ENCODE measurements around the gene KRTCAP2.

KRTCAP2 gene

DNA sequence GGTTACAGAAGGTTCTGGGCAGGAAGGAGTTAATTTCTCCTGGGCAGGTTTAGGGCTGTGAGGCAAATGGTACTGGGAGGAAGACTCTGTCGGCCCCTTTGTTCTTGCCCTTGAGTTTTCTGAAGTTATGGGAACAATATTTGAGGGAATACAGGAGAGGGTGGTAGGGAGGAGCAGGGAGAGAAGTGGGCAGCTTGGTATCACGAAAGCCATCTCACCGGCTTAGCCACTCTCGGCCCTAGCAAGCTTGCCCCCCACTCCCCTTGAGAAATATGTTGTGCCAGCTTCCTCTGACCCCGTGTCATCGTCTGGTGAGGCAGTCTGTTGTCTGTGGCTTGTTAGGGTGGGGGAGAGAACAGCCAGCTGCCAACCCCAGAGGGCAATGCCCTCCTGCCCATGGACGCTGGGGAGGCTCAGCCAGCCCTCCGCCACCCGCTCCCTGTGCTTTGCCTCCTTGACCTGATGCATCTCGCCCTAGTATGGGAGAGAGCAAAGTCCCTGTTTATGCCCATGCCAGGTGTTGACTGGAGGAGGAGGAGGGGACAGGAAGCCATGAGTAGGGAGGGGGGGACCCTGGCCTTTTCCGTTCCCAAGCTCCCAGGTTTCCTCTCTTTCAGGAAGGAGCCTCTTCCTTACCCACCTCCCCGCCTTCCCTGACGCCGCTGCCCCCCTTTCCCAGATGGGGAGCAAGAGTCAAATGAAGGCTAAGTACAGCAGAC, 44.2 kb downstream of the KRTCAP2 start:
- TF ChIP-seq ZFX (IDR thresholded peaks at IDR 0.05; ENCODE audit: borderline replicate concordance): no peak
- TF ChIP-seq, protein P1, sequence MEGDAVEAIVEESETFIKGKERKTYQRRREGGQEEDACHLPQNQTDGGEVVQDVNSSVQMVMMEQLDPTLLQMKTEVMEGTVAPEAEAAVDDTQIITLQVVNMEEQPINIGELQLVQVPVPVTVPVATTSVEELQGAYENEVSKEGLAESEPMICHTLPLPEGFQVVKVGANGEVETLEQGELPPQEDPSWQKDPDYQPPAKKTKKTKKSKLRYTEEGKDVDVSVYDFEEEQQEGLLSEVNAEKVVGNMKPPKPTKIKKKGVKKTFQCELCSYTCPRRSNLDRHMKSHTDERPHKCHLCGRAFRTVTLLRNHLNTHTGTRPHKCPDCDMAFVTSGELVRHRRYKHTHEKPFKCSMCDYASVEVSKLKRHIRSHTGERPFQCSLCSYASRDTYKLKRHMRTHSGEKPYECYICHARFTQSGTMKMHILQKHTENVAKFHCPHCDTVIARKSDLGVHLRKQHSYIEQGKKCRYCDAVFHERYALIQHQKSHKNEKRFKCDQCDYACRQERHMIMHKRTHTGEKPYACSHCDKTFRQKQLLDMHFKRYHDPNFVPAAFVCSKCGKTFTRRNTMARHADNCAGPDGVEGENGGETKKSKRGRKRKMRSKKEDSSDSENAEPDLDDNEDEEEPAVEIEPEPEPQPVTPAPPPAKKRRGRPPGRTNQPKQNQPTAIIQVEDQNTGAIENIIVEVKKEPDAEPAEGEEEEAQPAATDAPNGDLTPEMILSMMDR (IDR thresholded peaks at IDR 0.05): no peak
- H3K27ac ChIP-seq: peak overlapping the region; percentile 99

DNA sequence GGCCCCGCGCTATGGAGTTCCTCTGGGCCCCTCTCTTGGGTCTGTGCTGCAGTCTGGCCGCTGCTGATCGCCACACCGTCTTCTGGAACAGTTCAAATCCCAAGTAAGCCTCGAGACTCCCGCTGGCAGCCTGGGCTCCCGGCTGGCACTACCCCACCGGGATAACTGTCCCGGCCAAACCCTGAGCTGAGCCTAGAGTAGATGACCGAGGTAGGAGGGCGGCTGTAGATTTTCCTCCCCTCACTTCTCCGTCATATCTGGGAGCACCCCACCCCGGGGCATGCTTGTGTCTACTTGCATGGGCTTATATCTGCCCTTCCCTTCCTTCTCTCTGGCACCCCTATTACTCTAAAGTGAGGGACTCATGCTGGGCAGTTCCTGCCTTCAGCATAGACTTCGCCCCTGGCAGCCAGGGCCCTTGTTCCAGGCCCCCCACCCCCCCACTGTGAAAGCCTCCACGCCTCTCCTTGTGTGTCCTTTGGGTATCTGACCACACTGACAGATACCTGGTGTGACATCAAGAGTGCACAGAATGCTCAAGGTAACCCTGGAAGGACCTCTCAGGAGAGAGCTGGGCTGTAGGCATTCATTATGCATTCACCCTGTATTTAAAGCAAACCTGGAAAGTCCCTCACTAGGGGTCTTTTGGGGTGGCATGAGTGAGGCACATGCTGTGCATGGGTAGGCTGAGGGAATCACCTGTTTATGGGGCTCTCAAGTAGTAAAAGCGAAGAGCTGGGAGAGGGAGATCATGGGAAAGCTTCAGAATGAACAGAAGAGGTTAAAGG, 44.9 kb downstream of the KRTCAP2 start:
- no peak for TF ChIP-seq ZFX (IDR thresholded peaks at IDR 0.05; ENCODE audit: borderline replicate concordance)
- TF ChIP-seq, protein P1 (IDR thresholded peaks at IDR 0.05): no peak
- peak overlapping the region; percentile 99 for H3K27ac ChIP-seq

DNA sequence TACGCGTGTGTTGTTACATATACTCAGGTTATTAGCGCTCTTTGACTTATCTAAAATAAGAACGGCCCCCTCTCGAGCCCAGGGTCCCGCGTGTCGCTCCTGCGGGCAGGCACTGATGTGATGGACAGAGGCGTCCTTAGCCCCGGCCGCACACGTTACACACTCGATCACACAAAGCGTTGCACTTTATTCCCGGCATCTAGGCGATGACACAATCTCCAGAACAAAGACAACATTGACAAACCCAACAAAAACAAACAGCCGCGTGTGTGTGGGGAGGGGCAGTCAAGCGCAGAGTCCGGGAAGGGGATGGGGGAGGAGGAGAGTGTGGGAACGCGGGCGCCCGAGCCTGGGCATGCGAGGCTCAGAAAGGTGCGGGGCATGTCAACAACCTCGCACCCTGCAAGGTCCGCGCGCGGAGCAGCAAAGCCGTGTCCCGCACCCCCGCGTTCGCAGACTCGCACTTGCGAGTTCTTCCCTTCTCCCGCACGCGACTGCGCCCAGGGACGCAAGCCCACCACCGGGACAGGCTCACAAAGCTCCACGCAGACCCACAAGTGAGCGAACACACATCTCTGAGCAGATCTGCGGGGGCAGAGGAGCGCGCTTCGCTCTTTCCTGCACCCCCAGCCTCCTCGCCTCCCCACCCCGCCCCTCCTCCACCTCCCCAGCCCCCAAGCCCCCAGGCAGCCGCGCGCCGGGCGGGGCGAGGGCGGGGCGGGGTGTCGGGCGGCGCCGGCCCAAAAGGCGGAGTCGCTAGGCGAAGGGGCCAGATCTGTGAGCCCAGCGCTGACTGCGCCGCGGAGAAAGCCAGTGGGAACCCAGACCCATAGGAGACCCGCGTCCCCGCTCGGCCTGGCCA, 45.8 kb downstream of the KRTCAP2 start, which contains the start of gene EFNA1:
EFNA1 (plus strand) TSS at position 772 of the 862 bp plus-strand sequence. CDS start 102 bp downstream, outside the sequence.
- peak within 1 kb of the TSS; percentile 99 for H3K27ac ChIP-seq

DNA sequence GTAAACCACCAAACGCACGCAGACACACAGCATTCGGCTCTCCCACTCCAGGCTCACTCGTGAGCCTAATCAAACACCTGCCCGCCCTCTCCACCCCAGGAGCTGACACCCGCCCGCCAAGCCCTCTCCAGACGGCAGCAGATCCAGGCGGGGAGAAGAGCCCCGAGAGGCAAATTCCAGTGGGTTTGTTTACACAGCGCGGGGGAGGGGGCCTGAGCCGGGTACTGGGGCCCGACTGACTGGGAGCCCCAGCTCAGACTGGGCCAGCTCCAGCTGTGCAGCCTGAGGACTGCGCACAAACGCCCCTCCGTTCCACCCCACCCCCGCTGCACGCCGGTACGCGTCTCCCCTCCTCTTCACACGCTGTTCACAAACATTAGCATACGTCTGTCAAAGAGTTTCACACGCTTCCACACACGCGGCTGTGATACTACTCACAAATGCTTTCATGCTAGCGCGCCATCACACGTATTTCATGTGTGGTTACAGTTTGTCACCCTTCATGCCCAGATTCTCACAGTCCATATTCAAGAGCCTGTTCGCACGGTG, 46.5 kb downstream of the KRTCAP2 start:
- peak overlapping the region; percentile 99 for H3K27ac ChIP-seq
- no peak for TF ChIP-seq ZFX (IDR thresholded peaks at IDR 0.05; ENCODE audit: borderline replicate concordance)
- TF ChIP-seq, protein P1 (IDR thresholded peaks at IDR 0.05): peak; percentile 25

More for the DNA sequence above, 45.8 kb downstream of the KRTCAP2 start, which contains the start of gene EFNA1:
- no peak for TF ChIP-seq ZFX (IDR thresholded peaks at IDR 0.05; ENCODE audit: borderline replicate concordance)
- TF ChIP-seq, protein P1 (IDR thresholded peaks at IDR 0.05): no peak

DNA sequence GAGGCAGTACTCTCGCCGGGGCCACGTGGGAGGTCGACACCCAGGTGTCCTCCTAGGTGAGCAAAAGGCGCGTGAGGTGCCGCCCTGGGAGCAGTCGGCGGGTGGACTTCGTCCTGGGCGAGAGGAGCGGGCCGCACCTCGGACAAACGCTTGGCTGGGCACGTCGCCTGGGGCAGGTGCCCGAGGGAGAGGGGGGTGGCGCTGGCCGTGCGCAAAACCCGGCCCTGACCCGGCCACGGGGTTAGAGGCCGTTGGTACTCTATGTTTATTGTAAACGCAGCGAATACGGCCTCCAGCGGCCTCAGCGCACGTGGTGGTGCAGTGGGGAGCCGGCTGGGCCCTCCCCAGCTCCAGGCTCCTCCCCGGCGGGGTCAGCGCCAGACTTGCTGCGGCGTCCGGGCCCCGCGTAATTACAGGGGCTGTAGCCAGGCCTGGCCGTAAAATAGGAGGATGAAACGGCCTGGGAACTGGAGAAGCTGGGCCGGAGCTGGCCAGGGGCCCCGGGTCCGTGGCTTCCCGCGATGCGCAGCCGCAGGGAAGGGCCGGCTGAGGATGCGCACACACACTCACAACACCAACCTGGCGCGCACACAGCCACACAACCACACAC, 47.1 kb downstream of the KRTCAP2 start:
- peak overlapping the region; percentile 99 for H3K27ac ChIP-seq

DNA sequence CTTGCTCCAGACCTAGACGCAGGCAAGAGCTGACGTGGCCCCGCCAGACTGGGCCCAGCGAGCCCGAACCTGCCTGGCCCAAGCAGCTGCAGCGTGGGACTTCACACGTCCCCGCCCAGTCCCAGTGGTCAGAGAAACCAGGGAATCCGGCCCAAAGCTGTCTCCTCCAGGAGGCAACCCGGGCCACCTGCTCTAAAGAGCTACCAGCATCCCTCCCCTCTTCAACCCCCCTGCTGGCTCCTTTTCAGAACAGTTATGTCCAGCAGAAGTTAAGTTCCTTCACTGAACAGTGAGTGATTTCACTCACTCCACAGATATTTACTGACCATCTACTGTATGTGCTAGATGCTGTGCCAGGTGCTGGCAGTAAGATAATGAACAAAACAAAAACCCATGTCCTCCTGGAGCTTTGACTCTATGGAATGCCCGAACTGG, 47.6 kb downstream of the KRTCAP2 start:
- H3K27ac ChIP-seq: peak overlapping the region; percentile 99
- TF ChIP-seq ZFX (IDR thresholded peaks at IDR 0.05; ENCODE audit: borderline replicate concordance): no peak
- TF ChIP-seq, protein P1 (IDR thresholded peaks at IDR 0.05): no peak

More for the DNA sequence above, 47.1 kb downstream of the KRTCAP2 start:
- TF ChIP-seq, protein P1 (IDR thresholded peaks at IDR 0.05): no peak
- TF ChIP-seq ZFX (IDR thresholded peaks at IDR 0.05; ENCODE audit: borderline replicate concordance): no peak

Data from 22Rv1 (cell line).